Activated CD8-positive, alpha-beta memory T cell treated with anti-CD3 and anti-CD28 coated beads, Interleukin-2, amount 50 U/mL, for 24 hours (primary cell): ENCODE results near the gene SLC44A1.

Source experiments
- DNase-seq: peaks from one replicate; pipeline ENCODE4 v3.0.0-alpha.2; 2020; ENCODE audit errors: extremely low read depth

The SLC44A1 gene

GRCh38 chr9:105393576-105394344 is 149.3 kb downstream of the SLC44A1 start:
- DNase-seq = no peak

GRCh38 chr9:105396441-105396840 is 152.0 kb downstream of the SLC44A1 start:
- no peak for DNase-seq

- DNase-seq = no peak
Observed at GRCh38 chr9:105396901-105397300, 152.4 kb downstream of the SLC44A1 start.

GRCh38 chr9:105399117-105399516 is 154.7 kb downstream of the SLC44A1 start:
- DNase-seq = no peak

GRCh38 chr9:105401651-105402050 is 157.2 kb downstream of the SLC44A1 start:
- no peak for DNase-seq

GRCh38 chr9:105403552-105404248 is 159.2 kb downstream of the SLC44A1 start:
- DNase-seq = no peak

GRCh38 chr9:105405514-105406131 is 161.2 kb downstream of the SLC44A1 start:
- peak; percentile 29 for DNase-seq

- no peak for DNase-seq
Observed at GRCh38 chr9:105406369-105406768, 161.9 kb downstream of the SLC44A1 start.

- DNase-seq = no peak
Observed at GRCh38 chr9:105413525-105413924, 169.1 kb downstream of the SLC44A1 start.

GRCh38 chr9:105414947-105415661 is 170.7 kb downstream of the SLC44A1 start:
- DNase-seq = peak; percentile 20

- no peak for DNase-seq
Observed at GRCh38 chr9:105415662-105415980, 171.2 kb downstream of the SLC44A1 start.

- DNase-seq = no peak
Observed at GRCh38 chr9:105416840-105417239, 172.4 kb downstream of the SLC44A1 start.

GRCh38 chr9:105418588-105419500 is 174.4 kb downstream of the SLC44A1 start:
- no peak for DNase-seq

GRCh38 chr9:105419816-105420597 is 175.6 kb downstream of the SLC44A1 start:
- DNase-seq = no peak

- DNase-seq = no peak
Observed at GRCh38 chr9:105421154-105421553, 176.7 kb downstream of the SLC44A1 start.

- DNase-seq = no peak
Observed at GRCh38 chr9:105421864-105422263, 177.4 kb downstream of the SLC44A1 start.

GRCh38 chr9:105425816-105426433 is 181.5 kb downstream of the SLC44A1 start:
- DNase-seq = no peak

GRCh38 chr9:105426657-105427056 is 182.2 kb downstream of the SLC44A1 start:
- DNase-seq = no peak

- no peak for DNase-seq
Observed at GRCh38 chr9:105431424-105432246, 187.2 kb downstream of the SLC44A1 start.
